Urothelium cell line (cell line): Measurements from ENCODE around the gene ADGRA1.

ENCODE experiments used
- DNase-seq: peaks from one replicate; pipeline ENCODE4 v3.0.0; 2011; ENCODE audit warnings: low spot score, mixed read lengths
- FAIRE-seq: peaks from 2 replicates; lab custom pipeline; 2011; peaks lifted over from hg19 to GRCh38; lab: Jason Lieb, UNC

Gene ADGRA1

DNA sequence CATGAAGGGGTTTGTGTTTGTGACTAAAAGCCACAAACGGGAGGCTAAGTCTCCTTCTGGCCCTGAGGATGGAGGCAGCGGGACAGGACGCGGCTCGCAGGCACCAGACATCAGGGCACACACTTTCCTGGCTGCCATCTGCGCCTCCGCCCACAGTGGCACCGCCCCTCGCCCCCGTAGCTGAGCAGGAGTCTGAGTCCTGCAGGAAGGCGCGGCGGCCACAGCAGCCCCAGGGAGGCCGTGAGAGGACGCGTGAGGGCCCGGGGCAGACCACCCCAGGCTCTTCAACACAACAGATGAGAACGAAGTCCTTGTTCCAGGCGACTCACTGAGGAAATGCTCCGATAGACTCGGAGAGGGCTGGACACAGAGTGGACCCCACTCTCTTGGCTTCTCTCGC, 6.6 kb downstream of the ADGRA1 start:
- FAIRE-seq = no peak
- no peak for DNase-seq

DNA sequence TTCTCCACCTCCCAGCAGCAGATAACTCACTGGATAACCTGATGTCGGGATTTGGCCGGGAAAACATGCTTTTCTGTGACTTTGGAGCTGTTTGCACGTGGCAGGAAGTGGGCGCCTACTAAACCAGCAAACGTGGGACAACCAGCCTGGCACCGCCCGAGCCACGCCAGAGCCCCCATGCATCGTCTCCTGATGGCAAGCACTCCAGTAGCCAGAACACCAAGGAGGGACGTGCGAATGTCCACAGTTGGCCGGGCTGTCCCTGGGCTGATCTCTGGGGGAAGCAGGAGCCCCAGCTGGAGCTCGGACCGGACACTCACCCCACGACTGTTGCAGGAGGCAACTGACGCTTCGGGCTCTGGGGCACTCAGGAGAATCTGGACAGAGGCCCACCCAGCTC, 7.1 kb downstream of the ADGRA1 start:
- no peak for FAIRE-seq

DNA sequence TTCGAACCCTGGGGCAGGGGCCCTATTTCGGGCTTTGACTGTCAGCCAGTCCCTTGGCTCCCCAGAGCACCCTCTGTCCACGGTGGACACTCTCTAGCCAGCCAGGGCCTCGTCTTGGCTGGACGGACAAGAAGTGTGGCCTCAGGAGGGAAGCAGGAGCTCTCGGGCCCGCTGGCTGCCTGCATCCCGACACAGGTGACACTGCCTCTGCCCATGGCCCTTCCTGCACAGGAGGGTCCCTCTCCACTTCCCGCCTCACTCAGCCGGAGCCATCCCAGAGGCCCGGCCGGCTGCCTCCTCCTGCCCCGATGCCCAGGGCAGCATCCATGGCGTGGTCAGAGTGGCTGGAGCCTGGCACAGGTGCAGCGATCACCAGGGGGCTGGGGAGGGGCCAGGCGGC, 7.9 kb downstream of the ADGRA1 start:
- no peak for DNase-seq
- no peak for FAIRE-seq

More for the DNA sequence above, 7.1 kb downstream of the ADGRA1 start:
- no peak for DNase-seq

DNA sequence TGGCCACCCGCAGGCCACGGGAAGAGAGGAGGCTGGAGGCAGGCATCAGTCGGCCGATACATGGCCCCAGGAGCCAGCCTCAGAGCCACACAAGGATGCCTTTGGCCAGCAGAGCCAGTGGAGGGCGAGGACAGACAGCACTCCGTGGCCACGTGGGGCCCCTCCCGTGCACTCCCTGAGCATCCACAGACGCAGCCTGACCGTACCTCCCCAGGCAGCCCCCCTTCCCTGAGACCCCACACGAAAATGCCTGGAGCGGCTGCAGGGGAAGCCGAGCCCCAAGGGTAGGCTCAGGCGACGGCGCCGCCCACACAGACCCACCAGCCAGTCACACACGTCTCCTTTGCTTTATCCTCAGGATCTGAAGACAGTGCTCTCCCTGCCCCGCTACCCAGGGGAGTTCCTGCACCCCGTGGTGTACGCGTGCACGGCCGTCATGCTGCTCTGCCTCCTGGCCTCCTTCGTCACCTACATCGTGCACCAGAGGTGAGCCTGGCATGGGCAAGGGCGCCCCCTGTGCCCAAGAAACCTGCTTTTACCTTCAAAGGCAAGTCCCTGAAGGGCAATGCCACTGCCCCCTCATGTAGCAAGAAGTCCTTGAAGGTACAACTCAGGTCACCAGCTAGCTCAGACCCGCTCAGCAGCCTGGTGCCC, 9.0 kb downstream of the ADGRA1 start:
- DNase-seq (no peak), FAIRE-seq (no peak)

DNA sequence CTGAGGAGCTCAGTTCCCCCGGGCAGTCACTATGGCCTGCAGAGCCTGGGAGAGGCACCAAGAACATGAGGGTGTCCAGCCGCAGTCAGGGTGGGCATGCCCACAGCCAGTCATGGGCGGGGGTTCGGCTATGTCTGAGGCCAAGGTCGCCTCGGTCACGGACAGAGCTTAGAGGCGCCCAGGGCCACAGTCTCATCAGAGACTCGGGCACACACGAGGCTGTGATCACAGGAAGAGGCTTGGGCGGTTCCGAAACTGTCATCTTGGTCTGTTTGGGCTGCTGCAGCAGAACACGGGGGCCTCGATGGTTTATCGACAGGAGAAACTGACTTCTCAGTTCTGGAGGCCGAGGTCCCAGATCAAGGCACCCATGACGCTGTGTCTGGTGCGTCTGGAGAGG, 9.7 kb downstream of the ADGRA1 start:
- no peak for DNase-seq
- no peak for FAIRE-seq

DNA sequence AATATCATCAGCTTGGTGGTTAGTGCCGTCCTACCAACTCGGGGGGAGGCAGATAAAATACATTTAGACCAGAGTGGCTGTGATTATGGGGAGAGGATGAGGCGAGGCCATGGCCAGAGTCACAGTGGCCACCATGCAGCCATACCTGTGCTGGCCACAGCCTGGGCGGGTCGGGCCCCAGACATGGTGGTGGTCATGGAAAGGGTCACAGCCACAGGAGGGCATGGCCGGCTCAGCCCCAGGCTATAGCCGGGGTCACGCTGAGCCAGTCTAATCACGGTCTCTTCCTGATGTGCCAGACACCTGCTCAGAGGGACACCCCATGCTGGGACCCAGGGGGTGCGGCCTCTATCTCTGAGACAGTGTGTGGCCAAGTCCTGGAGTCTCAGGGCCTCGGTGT, 10.2 kb downstream of the ADGRA1 start:
- DNase-seq (no peak), FAIRE-seq (no peak)

DNA sequence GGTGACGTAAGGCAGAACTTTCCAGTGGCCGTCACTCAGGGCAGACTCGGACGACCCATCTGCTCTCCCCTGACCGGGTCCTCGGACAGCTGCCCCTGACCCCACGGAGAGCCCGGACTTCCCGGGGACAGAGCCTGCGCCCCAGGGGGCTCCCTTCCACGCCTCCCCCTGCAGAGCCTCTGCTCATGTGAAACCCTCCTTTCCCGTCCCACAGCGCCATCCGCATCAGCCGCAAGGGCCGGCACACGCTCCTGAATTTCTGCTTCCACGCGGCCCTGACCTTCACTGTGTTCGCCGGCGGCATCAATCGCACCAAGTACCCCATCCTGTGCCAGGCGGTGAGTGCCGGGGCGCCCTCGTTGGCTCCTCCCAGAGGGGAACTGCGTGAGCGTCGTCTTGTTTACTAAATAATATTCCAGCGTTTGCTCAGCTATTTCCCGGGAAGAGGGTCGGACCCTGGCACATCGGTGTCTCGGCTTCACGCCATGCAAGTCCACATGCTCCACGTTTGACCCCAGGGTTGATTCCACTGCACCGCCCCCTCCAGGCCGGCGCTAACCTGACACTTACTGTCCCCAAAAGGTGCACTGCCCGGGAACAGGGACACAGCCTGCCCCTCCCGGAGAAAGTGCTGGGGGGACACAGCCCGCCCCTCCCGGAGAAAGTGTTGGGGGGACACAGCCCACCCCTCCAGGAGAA, 10.9 kb downstream of the ADGRA1 start:
- FAIRE-seq (no peak), DNase-seq (no peak)

DNA sequence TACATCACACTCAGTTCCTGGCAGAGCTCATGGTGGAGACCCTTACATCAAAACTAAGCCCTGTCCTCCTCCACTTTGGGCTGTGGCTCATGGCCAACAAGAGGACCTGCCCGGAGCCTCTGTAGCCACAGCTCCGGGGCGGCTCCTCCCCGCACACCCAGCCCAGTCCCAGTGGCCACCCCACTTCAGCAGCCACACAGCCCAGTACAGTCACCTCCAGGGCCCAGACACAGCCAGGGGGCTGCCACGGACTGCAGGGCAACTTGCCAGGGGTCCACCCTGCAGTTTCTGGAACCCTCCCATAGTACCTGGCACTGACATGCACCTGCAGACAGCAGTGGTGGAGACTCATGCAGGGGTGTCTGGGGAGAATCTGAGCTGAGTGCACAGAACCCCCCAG, 11.8 kb downstream of the ADGRA1 start:
- DNase-seq (no peak), FAIRE-seq (no peak)

DNA sequence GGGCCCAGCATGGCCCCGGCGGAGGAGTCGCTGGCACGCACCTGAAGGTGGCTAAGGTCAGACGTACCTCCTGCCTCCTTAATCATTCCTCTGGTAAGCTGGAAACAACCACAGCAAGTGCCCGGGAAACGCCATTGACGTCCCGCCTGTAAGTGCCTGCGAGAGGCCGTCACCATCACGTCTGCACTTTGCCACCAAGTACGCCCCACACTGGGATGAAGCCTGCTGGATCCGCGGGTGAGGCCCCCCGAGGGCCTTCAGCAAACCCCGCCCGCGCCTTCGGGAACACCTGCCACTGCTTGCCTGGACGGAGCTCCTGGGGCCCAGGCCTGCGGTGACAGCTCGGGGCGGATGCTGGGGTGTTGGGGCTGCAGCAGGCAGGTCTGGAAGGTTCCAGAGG, 12.5 kb downstream of the ADGRA1 start:
- FAIRE-seq = no peak
- no peak for DNase-seq

DNA sequence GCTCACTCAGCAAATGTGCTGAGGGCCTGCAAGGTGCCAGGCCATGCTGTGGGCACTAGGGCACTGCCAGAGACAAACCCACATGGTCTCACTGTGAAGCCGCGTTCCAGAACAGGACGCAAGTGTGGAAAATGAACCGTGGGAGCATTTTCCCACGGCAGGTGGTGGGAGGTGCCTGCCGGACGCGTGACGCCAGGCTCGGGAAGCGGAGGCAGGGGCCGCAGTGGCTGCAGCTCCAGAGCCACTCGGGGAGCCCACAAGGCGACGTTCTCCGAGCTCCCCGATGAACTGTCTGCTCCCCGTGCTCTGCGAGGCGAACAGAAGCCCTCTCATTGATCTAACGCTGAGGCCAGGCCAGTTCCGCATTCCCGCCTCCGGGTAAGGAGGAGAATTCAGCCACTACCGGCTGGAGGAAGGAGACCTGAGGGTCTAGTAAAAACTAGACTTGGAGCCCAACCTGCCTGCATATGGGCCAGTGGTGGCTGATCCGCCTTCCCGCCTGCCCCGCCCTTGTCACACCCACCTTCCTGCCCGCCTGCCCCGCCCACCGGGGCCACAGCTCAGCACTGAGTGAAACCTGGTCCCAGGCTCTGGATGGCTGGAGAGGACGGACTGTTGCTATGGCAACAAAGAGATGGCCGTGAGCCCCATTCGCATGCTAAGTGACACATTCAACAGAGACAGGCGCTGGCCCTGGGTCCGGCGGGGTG, 13.1 kb downstream of the ADGRA1 start:
- FAIRE-seq (no peak), DNase-seq (no peak)

DNA sequence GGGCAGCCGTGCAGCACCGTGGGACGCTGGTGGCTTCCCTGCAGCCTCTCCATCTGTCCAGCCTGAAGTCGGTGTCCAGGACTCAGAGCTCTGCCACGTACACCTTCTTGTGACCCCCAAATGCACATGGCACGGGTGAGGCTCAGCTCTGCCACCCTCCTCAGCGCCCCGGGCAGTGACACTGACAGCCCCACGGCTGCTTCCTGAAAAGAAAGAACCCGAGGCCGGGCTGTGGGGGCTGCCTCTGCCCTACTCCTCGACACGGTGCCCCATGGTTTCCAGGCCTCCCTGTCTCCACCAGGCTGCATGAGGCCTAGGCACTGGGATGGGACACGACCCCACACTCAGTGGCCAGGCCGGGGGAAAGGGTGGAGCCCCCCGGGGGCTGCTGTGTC, 13.7 kb downstream of the ADGRA1 start:
- FAIRE-seq (no peak), DNase-seq (no peak)

DNA sequence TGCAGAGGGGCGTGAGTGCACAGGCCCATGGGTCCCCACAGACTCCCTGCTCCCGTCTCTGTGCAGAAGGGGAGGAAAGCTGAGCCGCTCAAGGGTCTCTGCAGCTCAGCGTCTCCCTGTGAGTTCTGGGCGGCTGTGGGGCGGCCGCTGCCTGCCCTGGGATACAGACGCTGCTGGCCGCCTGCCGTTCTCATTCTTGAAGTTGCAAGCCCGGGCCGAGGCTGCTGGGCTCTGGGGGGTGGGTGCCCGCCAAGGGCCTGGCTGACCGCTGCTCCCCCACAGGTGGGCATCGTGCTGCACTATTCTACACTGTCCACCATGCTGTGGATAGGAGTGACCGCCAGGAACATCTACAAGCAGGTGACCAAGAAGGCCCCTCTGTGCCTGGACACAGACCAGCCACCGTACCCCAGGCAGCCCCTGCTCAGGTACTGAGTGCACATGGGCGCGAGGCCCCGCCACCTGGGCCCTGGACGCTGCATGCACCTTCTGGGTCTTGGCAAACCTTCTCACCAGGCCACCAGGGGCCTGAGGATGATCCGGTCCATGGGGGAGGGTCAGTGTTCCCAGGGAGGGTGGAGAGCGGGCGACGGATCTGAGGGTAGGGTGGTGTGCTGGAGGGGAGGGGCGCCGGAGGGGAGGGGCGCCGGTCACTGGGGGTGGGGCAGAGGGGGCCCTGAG, 14.8 kb downstream of the ADGRA1 start:
- FAIRE-seq (no peak), DNase-seq (no peak)

DNA sequence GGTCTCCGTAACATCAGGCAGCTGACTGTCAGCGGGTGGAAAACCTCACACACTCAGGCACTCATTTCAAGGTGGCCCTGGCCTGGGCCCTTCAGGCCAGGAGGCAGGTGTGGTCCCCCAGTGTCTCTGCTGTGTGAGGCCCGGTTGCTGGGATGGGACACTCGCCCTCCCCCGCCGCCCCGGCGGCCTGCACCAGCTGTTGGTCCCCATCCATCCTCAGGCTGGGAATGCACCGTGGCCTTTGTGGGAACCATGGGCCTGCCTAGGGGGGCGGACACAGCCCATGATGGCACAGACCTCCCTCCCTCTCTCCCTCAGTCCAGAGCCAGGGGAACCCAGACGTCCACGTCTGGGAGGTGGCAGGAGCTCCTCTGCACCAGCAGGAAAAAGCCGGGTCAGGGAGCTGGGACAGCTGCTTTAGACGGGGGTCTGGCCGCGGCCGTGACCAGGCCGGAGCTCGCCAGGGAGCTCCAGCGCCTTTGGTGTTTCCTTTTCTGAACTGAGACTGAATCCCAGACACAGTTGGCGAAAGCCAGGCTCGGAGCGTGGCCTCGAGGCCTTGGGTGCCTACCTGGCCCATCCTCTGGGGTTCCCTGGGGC, 15.7 kb downstream of the ADGRA1 start:
- FAIRE-seq = no peak

DNA sequence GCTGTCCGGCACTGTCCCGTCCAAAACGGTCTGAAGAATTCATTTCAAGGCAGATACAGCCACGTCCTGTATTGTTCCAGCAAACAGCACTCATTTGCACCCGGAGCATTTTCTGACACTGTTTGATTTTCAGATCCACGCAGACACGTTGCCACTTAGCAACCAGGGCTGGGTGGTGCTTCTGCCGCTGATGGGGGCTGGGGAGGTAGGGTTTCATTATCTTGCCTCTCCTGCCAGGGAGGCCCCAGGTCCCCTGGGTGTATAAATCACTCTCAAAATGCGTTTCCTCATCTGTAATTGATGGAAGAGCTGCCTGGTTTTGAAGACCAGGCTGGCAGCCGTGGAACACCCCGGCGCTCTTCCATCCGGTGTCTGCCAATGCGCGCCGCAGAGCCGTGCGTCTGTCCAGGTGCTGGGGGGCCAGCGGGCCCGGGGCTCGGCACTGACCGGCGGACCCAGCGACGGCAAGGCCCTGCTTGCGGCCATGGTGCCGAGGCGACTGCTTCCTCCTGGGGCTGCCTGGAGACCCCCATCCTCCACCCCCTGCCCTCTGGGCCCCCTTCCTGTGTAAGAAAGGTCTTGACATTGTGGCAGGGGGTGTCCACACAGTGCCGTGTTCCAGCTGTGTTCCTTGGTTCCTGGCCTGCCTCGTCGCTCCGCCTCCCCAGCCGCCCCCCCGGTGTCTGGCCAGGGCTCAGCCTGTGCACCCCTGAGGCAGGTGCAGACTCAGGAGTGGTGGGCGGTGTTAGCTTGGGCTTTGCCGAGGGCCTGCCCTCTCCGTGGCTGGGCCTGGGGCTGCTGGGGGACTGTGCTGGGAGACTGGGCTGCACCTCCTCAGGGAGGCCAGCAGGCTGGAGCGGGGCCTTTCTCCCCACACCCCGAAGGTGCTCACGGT, 16.6 kb downstream of the ADGRA1 start:
- DNase-seq (no peak), FAIRE-seq (no peak)

More for the DNA sequence above, 15.7 kb downstream of the ADGRA1 start:
- DNase-seq = no peak

DNA sequence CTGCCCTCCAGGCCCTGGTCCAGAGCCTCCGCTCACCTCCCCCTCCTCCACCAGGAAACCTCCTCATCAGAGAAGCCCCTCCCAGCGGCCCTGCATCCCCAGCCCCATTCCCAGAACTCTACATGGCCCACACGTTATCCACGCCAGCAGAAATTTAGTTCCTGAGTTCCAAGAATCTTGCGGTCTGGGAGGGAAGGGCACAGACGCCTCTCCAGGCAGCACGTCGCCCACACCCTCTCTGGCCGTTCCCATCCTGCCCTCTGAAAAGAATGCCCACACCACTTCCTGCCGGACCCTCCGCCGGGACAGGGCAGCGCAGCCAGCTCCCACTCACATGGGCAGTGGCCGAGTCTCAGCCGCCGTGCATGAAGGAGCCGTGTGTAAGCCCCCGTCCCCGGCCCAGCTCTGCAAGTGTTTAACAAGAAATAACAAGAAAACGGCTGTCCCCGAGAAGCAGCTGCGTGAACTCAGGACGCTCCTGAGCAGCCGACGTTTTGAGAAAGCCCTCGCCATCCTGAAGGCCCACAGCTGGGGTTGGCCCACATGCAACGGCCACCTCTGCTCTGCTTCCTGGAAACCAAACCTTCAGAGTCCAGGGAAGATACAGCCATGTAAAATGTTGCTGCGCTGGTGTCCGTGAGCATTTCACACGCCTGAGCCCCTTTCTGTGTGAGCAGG, 17.4 kb downstream of the ADGRA1 start:
- DNase-seq (no peak), FAIRE-seq (no peak)

DNA sequence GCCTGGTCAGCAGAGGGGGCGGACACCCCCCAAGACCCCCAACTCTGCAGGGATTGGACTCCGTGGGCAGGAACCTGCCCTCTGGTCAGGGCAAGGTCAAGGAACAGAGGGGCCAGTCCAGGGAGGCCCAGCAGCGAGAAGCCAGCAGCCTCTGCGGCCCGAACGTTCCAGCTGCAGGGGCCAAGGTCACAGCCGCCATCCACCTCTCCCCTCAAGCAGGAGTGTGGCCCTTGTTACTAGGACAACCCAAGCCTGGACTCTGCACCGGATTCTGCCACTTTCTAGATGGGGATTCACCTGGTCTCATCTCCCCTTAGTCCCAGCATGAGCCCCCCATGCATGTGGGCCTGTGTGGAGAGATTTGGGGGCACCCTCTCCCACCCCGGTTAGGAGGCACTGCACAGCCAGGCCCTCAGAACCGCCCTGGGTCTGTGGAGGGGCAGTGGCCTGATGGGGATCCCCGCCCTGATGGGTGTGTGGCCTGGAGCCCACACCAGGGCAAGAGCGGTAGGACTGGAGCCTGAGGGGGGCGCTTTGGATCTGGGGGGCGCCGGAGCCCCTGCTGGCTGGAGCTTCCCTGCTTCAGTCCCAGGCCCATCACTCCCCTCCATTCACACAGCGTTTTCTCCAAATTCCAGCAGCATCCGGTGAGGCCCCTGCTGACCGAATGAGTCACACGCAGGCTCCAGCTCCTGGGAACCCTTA, 18.1 kb downstream of the ADGRA1 start:
- FAIRE-seq = no peak
- DNase-seq = no peak

DNA sequence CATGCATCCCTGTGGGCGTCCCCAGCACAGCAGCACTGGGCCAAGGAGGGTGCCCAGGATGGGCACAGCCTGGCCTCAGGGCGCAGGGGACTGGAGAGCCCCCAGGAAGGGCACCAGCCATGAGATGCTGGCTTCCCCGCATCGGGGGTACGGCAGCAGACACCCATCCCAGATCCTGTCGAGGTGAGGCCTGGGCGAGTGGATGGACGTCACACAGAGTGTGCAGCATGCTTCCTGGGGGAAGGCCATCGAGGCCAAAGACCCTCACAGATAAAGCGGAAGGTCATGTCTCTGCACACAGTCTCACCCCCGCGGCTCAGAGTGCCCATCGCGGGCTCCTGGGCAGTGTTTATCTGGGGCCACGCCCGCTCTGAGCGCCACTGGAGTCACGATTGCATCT, 18.8 kb downstream of the ADGRA1 start:
- DNase-seq = no peak
- FAIRE-seq = no peak

DNA sequence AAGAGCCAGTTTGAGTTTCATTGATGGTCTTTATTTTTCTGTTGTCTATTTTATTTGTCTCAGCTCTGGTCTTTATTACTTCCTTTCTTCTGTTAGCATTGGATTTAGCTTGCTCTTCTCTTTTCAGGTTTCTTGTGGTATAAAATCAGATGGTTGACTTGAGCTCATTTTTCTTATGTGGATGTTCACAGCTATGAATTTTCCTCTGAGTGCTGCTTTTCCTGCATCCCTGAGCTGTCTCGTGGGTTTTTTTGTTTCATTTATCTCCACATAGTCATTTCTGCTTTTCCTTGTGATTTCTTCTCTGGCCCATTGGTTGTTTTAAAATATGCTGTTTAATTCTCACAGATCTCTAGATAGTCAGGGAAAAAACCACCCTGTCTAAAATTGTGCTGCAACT, 19.7 kb downstream of the ADGRA1 start:
- FAIRE-seq = no peak

DNA sequence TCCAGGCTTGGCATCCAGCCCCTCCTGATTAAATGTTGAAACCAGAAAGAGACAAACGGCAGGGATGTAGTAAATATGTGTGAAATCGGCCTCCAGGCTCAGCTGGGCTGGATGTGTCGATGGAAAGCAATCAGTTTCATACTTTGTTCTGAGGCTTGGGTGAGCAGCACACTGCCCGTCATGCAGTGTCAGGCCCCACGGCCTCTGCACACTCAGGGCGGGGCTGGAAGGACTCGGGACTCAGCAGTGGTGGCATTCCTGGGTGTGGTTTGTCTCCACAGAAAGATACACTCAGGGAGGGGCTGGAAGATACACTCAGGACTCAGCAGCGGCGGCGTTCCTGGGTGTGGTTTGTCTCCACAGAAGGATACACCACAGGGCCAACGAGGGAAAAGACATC, 22.0 kb downstream of the ADGRA1 start:
- FAIRE-seq (no peak), DNase-seq (no peak)

More for the DNA sequence above, 19.7 kb downstream of the ADGRA1 start:
- no peak for DNase-seq
